Fibroblast of lung (primary cell): ENCODE data around the gene KCNJ12.
"Not testable (repeated sequence)": the region's sequence is repeated elsewhere in the genome, so short reads cannot be mapped to it uniquely, and the experiment has no call there.

ENCODE experiments used
- CTCF ChIP-seq, 2 donors: IDR thresholded peaks in 1 of 2; conservative IDR thresholded peaks in 1 of 2; 1 replicate in 1 of 2; 2 replicates in 1 of 2; pipeline ENCODE4 v1.5.1; 2011 to 2012; ENCODE audit warnings: low read length in 2 of 2, control low read depth in 1 of 2, inconsistent platforms in 1 of 2, low read depth in 1 of 2, mild to moderate bottlenecking in 1 of 2
- EZH2 ChIP-seq: IDR thresholded peaks from 2 replicates; pipeline ENCODE4 v1.5.1; 2012; ENCODE audit warnings: low read length, control low read depth, mild to moderate bottlenecking; ENCODE audit errors: missing control alignments

- not testable (repeated sequence) for TF ChIP-seq CTCF (conservative IDR thresholded peaks at IDR 0.05 in 1 of 2, IDR thresholded peaks at IDR 0.05 in 1 of 2; ENCODE audit: low read depth in 1 of 2, low read length in 2 of 2); EZH2
Measured at GRCh38 chr17:21447552-21447951, 71.4 kb downstream of the KCNJ12 start.
